Adrenal gland (tissue), 12 donors: ENCODE data around the gene VEPH1. TPM values are rescaled to one million over a fixed set of nuclear protein-coding genes. Genes with fewer than 3 reads are reported as not detected.

ENCODE experiments used
- DNase-seq, 7 donors: peaks; one replicate each; pipeline ENCODE4 v3.0.0-alpha.2; 2019 to 2020
- H3K27ac ChIP-seq, 5 donors: fragments of 200-600 bp; sonication (generic) in 4 of 5; 1 replicate in 3 of 5; 2 replicates in 2 of 5; pipeline versions ENCODE4 v1.5.1 to v1.8.0; 2016 to 2020; ENCODE audit warnings: mild to moderate bottlenecking in 1 of 5
- H3K27me3 ChIP-seq: fragments of 200-600 bp; 2 replicates; pipeline ENCODE4 v1.8.0; 2021
- H3K36me3 ChIP-seq, 2 donors: fragments of 200-600 bp; replicated peaks in 1 of 2; 1 replicate in 1 of 2; 2 replicates in 1 of 2; pipeline versions ENCODE4 v1.5.1 to v1.8.0; 2018 to 2022
- H3K4me1 ChIP-seq, 2 donors: fragments of 200-600 bp; replicated peaks in 1 of 2; 1 replicate in 1 of 2; 2 replicates in 1 of 2; pipeline versions ENCODE4 v1.5.1 to v1.8.0; 2018 to 2021
- H3K4me3 ChIP-seq, 4 donors: fragments of 200-600 bp; sonication (generic) in 3 of 4; one replicate each; pipeline ENCODE4 v1.5.1; 2016 to 2018
- H3K9me3 ChIP-seq, 3 donors: fragments of 200-600 bp; sonication (generic) in 1 of 3; replicated peaks in 1 of 3; 1 replicate in 2 of 3; 2 replicates in 1 of 3; pipeline versions ENCODE4 v1.5.1 to v1.8.0; 2016 to 2021
- POLR2A ChIP-seq, 2 donors: fragments of 450-650 bp; IDR thresholded peaks; one replicate each; pipeline ENCODE4 v1.6.1; 2017; ENCODE audit warnings: antibody characterized with exemption in 2 of 2, mild to moderate bottlenecking in 2 of 2, moderate library complexity in 1 of 2
- WGBS, 4 donors: extraction: QIAGEN DNeasy Blood & Tissue Kit in 2 of 4; methylation state at CpG; one replicate each; pipeline versions ENCODE4 v1.1.5 to v1.1.7; 2013 to 2017; 5-methylcytosine and 5-hydroxymethylcytosine counted together
- intact Hi-C, 2 donors: fragments of 100-400 bp; cut with DNase I; formaldehyde crosslinking; loops; one replicate each; pipeline versions ENCODE4 v1.14.1 to v1.15.0; 2022 to 2023
- polyA plus RNA-seq, 3 donors: library from polyadenylated mRNA; stranded (reverse); fragments of 200-250 nt in 2 of 3; fragments of 350-450 nt in 1 of 3; fragmentation: Illumina TruSeq in 1 of 3; extraction: RNeasy Lipid Tissue Mini Kit (QIAGEN cat#74804) in 1 of 3; gene quantifications; one replicate each; pipeline ENCODE4 v1.2.3, GENCODE V29; 2013 to 2014
- total RNA-seq, 9 donors: library from RNA; depleted of rRNA in 4 of 9; stranded (reverse); fragments of >200 nt in 4 of 9; fragments of 120-200 nt in 1 of 9; fragmentation: NEBNext Ultra II Directional in 1 of 9; extraction: Animal tissue kit (Norgen Biotek cat#: 25700) in 1 of 9; gene quantifications; one replicate each; pipeline versions ENCODE4 v1.1.0 to v1.2.4, GENCODE V29; 2013 to 2023
- TF ChIP-seq, protein P1 (sequence below), 6 experiments: fragments of 450-650 bp in 4 of 6; fragments of 200-600 bp in 2 of 6; sonication (generic) in 1 of 6; IDR thresholded peaks; 1 replicate in 5 of 6; 2 replicates in 1 of 6; pipeline versions ENCODE4 v1.5.1 to v1.8.0; 2016 to 2021; ENCODE audit warnings: antibody characterized with exemption in 6 of 6, mild to moderate bottlenecking in 2 of 6, moderate library complexity in 1 of 6
- donor health status: healthy with polysubstance abuse.
- donor health status: Bipolar disorder and iron deficiency.
- donor health status: DM: yes; HTN: yes; CAD: no.
- donor health status: DM: no; HTN: no; CAD: no.
- donor health status: DM: no; HTN: no; CAD: no.
- donor health status: DM: yes; HTN: yes; CAD: no.

Gene VEPH1
- total and polyA plus RNA-seq, 12 donors = 16.0 to 124 (median 55.2) TPM

- H3K36me3 ChIP-seq = no peaks in the 10 kb centered on the region
- no peak overlapping the region for H3K27ac ChIP-seq
- H3K4me1 ChIP-seq = peaks cover 7 to 25% of the 10 kb centered on the region in 2 donors
- H3K27me3 ChIP-seq = no peaks in the 10 kb centered on the region
- intact Hi-C loops = loop anchor here in 1 of 2 donors (5.0 kb wide), 1 partner anchor 41 kb away; no protein-coding TSS in a partner anchor
- 61 to 74% (median 71%) methylated on average over 4 of the region's 4 CpGs for WGBS, 4 donors
- H3K9me3 ChIP-seq = no peaks in the 10 kb centered on the region
- DNase-seq = no peak
- TF ChIP-seq POLR2A (IDR thresholded peaks at IDR 0.05) = no peak
- TF ChIP-seq, protein P1, sequence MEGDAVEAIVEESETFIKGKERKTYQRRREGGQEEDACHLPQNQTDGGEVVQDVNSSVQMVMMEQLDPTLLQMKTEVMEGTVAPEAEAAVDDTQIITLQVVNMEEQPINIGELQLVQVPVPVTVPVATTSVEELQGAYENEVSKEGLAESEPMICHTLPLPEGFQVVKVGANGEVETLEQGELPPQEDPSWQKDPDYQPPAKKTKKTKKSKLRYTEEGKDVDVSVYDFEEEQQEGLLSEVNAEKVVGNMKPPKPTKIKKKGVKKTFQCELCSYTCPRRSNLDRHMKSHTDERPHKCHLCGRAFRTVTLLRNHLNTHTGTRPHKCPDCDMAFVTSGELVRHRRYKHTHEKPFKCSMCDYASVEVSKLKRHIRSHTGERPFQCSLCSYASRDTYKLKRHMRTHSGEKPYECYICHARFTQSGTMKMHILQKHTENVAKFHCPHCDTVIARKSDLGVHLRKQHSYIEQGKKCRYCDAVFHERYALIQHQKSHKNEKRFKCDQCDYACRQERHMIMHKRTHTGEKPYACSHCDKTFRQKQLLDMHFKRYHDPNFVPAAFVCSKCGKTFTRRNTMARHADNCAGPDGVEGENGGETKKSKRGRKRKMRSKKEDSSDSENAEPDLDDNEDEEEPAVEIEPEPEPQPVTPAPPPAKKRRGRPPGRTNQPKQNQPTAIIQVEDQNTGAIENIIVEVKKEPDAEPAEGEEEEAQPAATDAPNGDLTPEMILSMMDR (IDR thresholded peaks at IDR 0.05) = no peak
- H3K4me3 ChIP-seq = no peak overlapping the region
Measured at GRCh38 chr3:157531771-157532170, 28.6 kb upstream of the VEPH1 start.

GRCh38 chr3:157531301-157531660 lies 28.1 kb upstream of the VEPH1 start:
- Histone ChIP-seq H3K9me3 (no peaks in the 10 kb centered on the region), H3K27me3 (no peaks in the 10 kb centered on the region), H3K4me3 (no peak overlapping the region), H3K36me3 (no peaks in the 10 kb centered on the region), H3K27ac (no peak overlapping the region), H3K4me1 (peaks cover 7 to 25% of the 10 kb centered on the region in 2 donors)
- TF ChIP-seq, protein P1 (IDR thresholded peaks at IDR 0.05) = no peak
- TF ChIP-seq POLR2A (IDR thresholded peaks at IDR 0.05) = no peak
- no peak for DNase-seq
- WGBS, 4 donors = 74 to 86% (median 81%) methylated on average over 3 of the region's 3 CpGs
- intact Hi-C loops = loop anchor here in 1 of 2 donors (5.0 kb wide), 1 partner anchor 41 kb away; no protein-coding TSS in a partner anchor

- intact Hi-C loops = loop anchor here in 1 of 2 donors (5.0 kb wide), 1 partner anchor 42 kb away; no protein-coding TSS in a partner anchor
- H3K9me3 ChIP-seq = no peaks in the 10 kb centered on the region
- 90 to 95% (median 91%) methylated on average over 5 of the region's 5 CpGs for whole genome bisulfite sequencing, 4 donors
- no peaks in the 10 kb centered on the region for H3K36me3 ChIP-seq
- TF ChIP-seq, protein P1 (IDR thresholded peaks at IDR 0.05) = no peak
- no peak for TF ChIP-seq POLR2A (IDR thresholded peaks at IDR 0.05)
- H3K27me3 ChIP-seq = no peaks in the 10 kb centered on the region
- H3K4me1 ChIP-seq = peaks cover 7 to 25% of the 10 kb centered on the region in 2 donors
- no peak overlapping the region for H3K27ac ChIP-seq
- no peak overlapping the region for H3K4me3 ChIP-seq
- DNase-seq = no peak
Measured at GRCh38 chr3:157530637-157531300, 27.6 kb upstream of the VEPH1 start.

GRCh38 chr3:157529751-157530150 lies 26.5 kb upstream of the VEPH1 start:
- Histone ChIP-seq H3K9me3 (no peaks in the 10 kb centered on the region), H3K27ac (no peak overlapping the region), H3K27me3 (no peaks in the 10 kb centered on the region), H3K36me3 (no peaks in the 10 kb centered on the region), H3K4me3 (no peak overlapping the region), H3K4me1 (peaks cover 7 to 25% of the 10 kb centered on the region in 2 donors)
- DNase-seq = no peak
- TF ChIP-seq, protein P1 (IDR thresholded peaks at IDR 0.05) = no peak
- no peak for TF ChIP-seq POLR2A (IDR thresholded peaks at IDR 0.05)
- intact Hi-C loops = loop anchor here in 1 of 2 donors (5.0 kb wide), 1 partner anchor 43 kb away; no protein-coding TSS in a partner anchor
- WGBS, 4 donors = 90 to 95% (median 91%) methylated on average over 2 of the region's 2 CpGs
